ENCODE data around the gene CCL16. TPM values are rescaled to one million over a fixed set of nuclear protein-coding genes. Genes with fewer than 3 reads are reported as not detected.

The CCL16 gene
- total RNA-seq, 2 experiments from 2014 or later: not detected

DNA sequence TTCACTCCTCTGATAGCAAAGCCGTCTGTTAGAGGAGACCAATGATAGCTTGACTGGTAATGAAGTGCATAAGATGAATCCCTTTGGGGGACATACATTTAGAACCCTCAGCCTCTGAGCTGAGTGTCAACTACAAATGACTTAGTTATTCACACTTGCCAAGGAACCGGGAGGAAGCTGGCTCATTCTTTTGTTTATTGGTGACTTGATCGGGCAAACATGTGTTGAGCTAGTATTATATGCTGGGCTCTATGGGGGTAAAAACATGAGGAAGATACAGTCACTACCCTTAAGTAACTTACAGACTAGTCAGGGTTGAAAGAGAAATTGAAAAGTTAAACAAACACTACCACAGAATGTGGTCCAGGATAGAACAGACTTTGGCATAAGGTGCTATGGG is 3.0 kb downstream of the CCL16 start:
- H2AFZ ChIP-seq (ENCODE audit: low read length): no peak overlapping the region
- no peaks in the 10 kb centered on the region for H3K9me3 ChIP-seq (ENCODE audit: low read length)
- H3K27ac ChIP-seq (ENCODE audit: low read depth, low read length, poor library complexity, severe bottlenecking): no peak overlapping the region
- no peak for DNase-seq (ENCODE audit: low spot score)
- H3K4me1 ChIP-seq (ENCODE audit: insufficient read depth, low read length, poor library complexity, severe bottlenecking): no peaks in the 10 kb centered on the region
- H4K20me1 ChIP-seq (ENCODE audit: insufficient read depth, low read length): no peaks in the 10 kb centered on the region
- intact Hi-C loops (cut with micrococcal nuclease; ENCODE audit: unreplicated experiment): loop anchor here (10.0 kb wide), 1 partner anchor 96 kb away; no protein-coding TSS in a partner anchor
- H3K9me2 ChIP-seq (ENCODE audit: insufficient read depth, low read length): no peaks in the 10 kb centered on the region
- ChIA-PET CTCF (ENCODE audit: unreplicated experiment) (no interaction called here), POLR2A (interaction anchor here (0.7 kb wide), 1 partner anchor 634 kb away, joined by 3 read pairs; no protein-coding TSS in a partner anchor)
- BruUV-seq (replicated peaks): no TSS peak
- no peak for TF ChIP-seq EZH2phosphoT487 (IDR thresholded peaks at IDR 0.05; ENCODE audit: borderline replicate concordance, low read depth, low read length)
- TF ChIP-seq CTCF (conservative IDR thresholded peaks at IDR 0.05; ENCODE audit: low read length): no peak
- no peak overlapping the region for H3K4me3 ChIP-seq (ENCODE audit: low read depth, low read length, poor library complexity, severe bottlenecking)
- no peaks in the 10 kb centered on the region for H3K79me2 ChIP-seq (ENCODE audit: insufficient read depth, low read depth, low read length)
- no peaks in the 10 kb centered on the region for H3K36me3 ChIP-seq (ENCODE audit: insufficient read depth, low read length)
- no peak overlapping the region for H3K4me2 ChIP-seq (ENCODE audit: low read length)

DNA sequence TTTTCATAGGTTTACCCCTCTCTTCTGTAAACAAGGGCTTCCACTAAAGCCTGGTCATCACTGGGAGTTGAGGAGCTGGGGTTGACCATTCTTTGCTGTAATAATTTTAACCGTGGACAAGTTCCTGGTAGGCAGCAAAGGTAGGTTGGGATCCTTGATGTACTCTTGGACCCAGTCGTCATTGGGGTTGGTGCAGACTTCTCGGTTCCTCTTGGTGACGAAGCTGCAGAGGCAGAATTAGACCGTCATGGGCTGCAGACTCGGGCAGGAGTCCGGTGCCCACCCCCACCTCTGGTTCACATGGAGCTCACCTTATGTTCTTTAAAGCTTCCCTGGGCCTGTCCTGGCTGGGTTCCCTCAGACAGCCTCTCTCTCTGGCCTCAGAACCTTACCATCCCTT is 3.8 kb downstream of the CCL16 start:
- H3K9me2 ChIP-seq (ENCODE audit: insufficient read depth, low read length): no peaks in the 10 kb centered on the region
- H3K9me3 ChIP-seq (ENCODE audit: low read length): no peaks in the 10 kb centered on the region
- TF ChIP-seq EZH2phosphoT487 (IDR thresholded peaks at IDR 0.05; ENCODE audit: borderline replicate concordance, low read depth, low read length) (no peak), CTCF (conservative IDR thresholded peaks at IDR 0.05; ENCODE audit: low read length) (no peak)
- ChIA-PET POLR2A (no interaction called here), CTCF (ENCODE audit: unreplicated experiment) (no interaction called here)
- no peaks in the 10 kb centered on the region for H3K36me3 ChIP-seq (ENCODE audit: insufficient read depth, low read length)
- H3K27ac ChIP-seq (ENCODE audit: low read depth, low read length, poor library complexity, severe bottlenecking): no peak overlapping the region
- no peaks in the 10 kb centered on the region for H4K20me1 ChIP-seq (ENCODE audit: insufficient read depth, low read length)
- no peaks in the 10 kb centered on the region for H3K79me2 ChIP-seq (ENCODE audit: insufficient read depth, low read depth, low read length)
- no peak for DNase-seq (ENCODE audit: low spot score)
- intact Hi-C loops (cut with micrococcal nuclease; ENCODE audit: unreplicated experiment): loop anchor here (10.0 kb wide), 1 partner anchor 97 kb away; no protein-coding TSS in a partner anchor
- H3K4me2 ChIP-seq (ENCODE audit: low read length): no peak overlapping the region
- no peak overlapping the region for H2AFZ ChIP-seq (ENCODE audit: low read length)
- H3K4me3 ChIP-seq (ENCODE audit: low read depth, low read length, poor library complexity, severe bottlenecking): no peak overlapping the region
- no TSS peak for BruUV-seq (replicated peaks)
- no peaks in the 10 kb centered on the region for H3K4me1 ChIP-seq (ENCODE audit: insufficient read depth, low read length, poor library complexity, severe bottlenecking)

- Histone ChIP-seq H3K9me3 (ENCODE audit: low read length) (no peaks in the 10 kb centered on the region), H3K4me1 (ENCODE audit: insufficient read depth, low read length, poor library complexity, severe bottlenecking) (no peaks in the 10 kb centered on the region), H4K20me1 (ENCODE audit: insufficient read depth, low read length) (no peaks in the 10 kb centered on the region), H3K36me3 (ENCODE audit: insufficient read depth, low read length) (no peaks in the 10 kb centered on the region), H3K9me2 (ENCODE audit: insufficient read depth, low read length) (no peaks in the 10 kb centered on the region), H2AFZ (ENCODE audit: low read length) (no peak overlapping the region), H3K4me3 (ENCODE audit: low read depth, low read length, poor library complexity, severe bottlenecking) (no peak overlapping the region), H3K79me2 (ENCODE audit: insufficient read depth, low read depth, low read length) (no peaks in the 10 kb centered on the region), H3K4me2 (ENCODE audit: low read length) (no peak overlapping the region), H3K27ac (ENCODE audit: low read depth, low read length, poor library complexity, severe bottlenecking) (no peak overlapping the region)
- CTCF ChIA-PET (ENCODE audit: unreplicated experiment): no interaction called here
- no TSS peak for BruUV-seq (replicated peaks)
- DNase-seq (ENCODE audit: low spot score): no peak
- POLR2A ChIA-PET: interaction anchor here (0.7 kb wide), 1 partner anchor 27 kb away, joined by 8 read pairs; the partner anchor contains the start of gene CCL15
- intact Hi-C loops (cut with micrococcal nuclease; ENCODE audit: unreplicated experiment): loop anchor here (10.0 kb wide), 1 partner anchor 101 kb away; no protein-coding TSS in a partner anchor
- no peak for TF ChIP-seq EZH2phosphoT487 (IDR thresholded peaks at IDR 0.05; ENCODE audit: borderline replicate concordance, low read depth, low read length)
- no peak for TF ChIP-seq CTCF (conservative IDR thresholded peaks at IDR 0.05; ENCODE audit: low read length)
These were observed 7.7 kb downstream of the CCL16 start for GRCh38 chr17:35973333-35974260.
